H1 (cell line): ENCODE measurements around the gene SARS2. TPM values are rescaled to one million over a fixed set of nuclear protein-coding genes. Genes with fewer than 3 reads are reported as not detected.

ENCODE experiments used
- CTCF ChIA-PET: fragments of 300-600 bp; sonication (Branson Sonifier 250); formaldehyde crosslinking; loops from one replicate; lab custom pipeline; 2021; ENCODE audit not compliant: partially characterized antibody; lab: Charles Lee
- POLR2A ChIA-PET: fragments of 300-600 bp; sonication (Branson Sonifier 250); formaldehyde crosslinking; loops from one replicate; lab custom pipeline; 2021; ENCODE audit warnings: inconsistent platforms; ENCODE audit not compliant: partially characterized antibody; lab: Charles Lee
- DNase-seq, 2 experiments: peaks; one replicate each; pipeline versions ENCODE4 v3.0.0 to v3.0.0-alpha.2; 2010 to 2022; ENCODE audit warnings: low spot score in 2 of 2, low read depth in 1 of 2, mixed read lengths in 1 of 2
- FAIRE-seq: peaks from 2 replicates; lab custom pipeline; 2011; peaks lifted over from hg19 to GRCh38; lab: Jason Lieb, UNC
- H2AFZ ChIP-seq: 2 replicates; pipeline ENCODE4 v1.8.1; 2012; ENCODE audit warnings: low read length, inconsistent platforms
- H2AK5ac ChIP-seq: 2 replicates; pipeline ENCODE4 v1.6.1; 2013; ENCODE audit warnings: low read depth, low read length
- H2BK120ac ChIP-seq: replicated peaks from 2 replicates; pipeline ENCODE3; 2013; ENCODE audit warnings: low read depth, low read length, inconsistent platforms
- H2BK12ac ChIP-seq: 2 replicates; pipeline ENCODE4 v1.6.1; 2013; ENCODE audit warnings: low read depth, low read length
- H2BK15ac ChIP-seq: 2 replicates; pipeline ENCODE4 v1.6.1; 2013; ENCODE audit warnings: low read length
- H2BK20ac ChIP-seq: 2 replicates; pipeline ENCODE4 v1.6.1; 2013; ENCODE audit warnings: low read length
- H2BK5ac ChIP-seq: 2 replicates; pipeline ENCODE4 v1.6.1; 2013; ENCODE audit warnings: low read depth, low read length
- H3K14ac ChIP-seq: 2 replicates; pipeline ENCODE4 v1.6.1; 2013; ENCODE audit warnings: inconsistent platforms; ENCODE audit not compliant: insufficient read length
- H3K18ac ChIP-seq: 2 replicates; pipeline ENCODE4 v1.6.1; 2013; ENCODE audit warnings: low read length; ENCODE audit errors: extremely low read depth
- H3K23ac ChIP-seq: 2 replicates; pipeline ENCODE4 v1.6.1; 2013; ENCODE audit warnings: inconsistent platforms; ENCODE audit not compliant: insufficient read length
- H3K23me2 ChIP-seq: 2 replicates; pipeline ENCODE4 v1.6.1; 2013; ENCODE audit warnings: low read depth, low read length
- H3K27ac ChIP-seq: 2 replicates; pipeline ENCODE4 v1.6.1; 2011; ENCODE audit warnings: low read depth, low read length, inconsistent platforms
- H3K27me3 ChIP-seq, 4 experiments: replicated peaks in 1 of 4; 1 replicate in 1 of 4; 2 replicates in 3 of 4; pipeline versions ENCODE4 v1.6.1 to v1.8.1; 2011 to 2013; ENCODE audit warnings: low read length in 3 of 4, mild to moderate bottlenecking in 3 of 4, inconsistent platforms in 2 of 4, mixed read lengths in 2 of 4, moderate library complexity in 1 of 4; ENCODE audit not compliant: control insufficient read depth in 3 of 4, insufficient read depth in 3 of 4; ENCODE audit errors: extremely low read depth in 1 of 4
- H3K36me3 ChIP-seq, 4 experiments: 2 replicates each; pipeline versions ENCODE4 v1.6.1 to v1.8.1; 2011 to 2013; ENCODE audit warnings: mild to moderate bottlenecking in 4 of 4, low read length in 3 of 4, moderate library complexity in 2 of 4, control low read depth in 1 of 4, inconsistent platforms in 1 of 4; ENCODE audit not compliant: insufficient read depth in 4 of 4, control insufficient read depth in 2 of 4
- H3K4ac ChIP-seq: replicated peaks from 2 replicates; pipeline ENCODE3; 2013; ENCODE audit warnings: low read length, low read depth, mixed read lengths, inconsistent platforms; ENCODE audit not compliant: insufficient read length
- H3K4me1 ChIP-seq, 4 experiments: replicated peaks in 1 of 4; 1 replicate in 1 of 4; 2 replicates in 3 of 4; pipeline versions ENCODE4 v1.6.1 to v1.8.1; 2011 to 2013; ENCODE audit warnings: low read length in 3 of 4, inconsistent platforms in 2 of 4, mixed read lengths in 1 of 4; ENCODE audit not compliant: insufficient read depth in 4 of 4, control insufficient read depth in 3 of 4
- H3K4me2 ChIP-seq, 2 experiments: 2 replicates each; pipeline versions ENCODE4 v1.6.1 to v1.8.1; 2011 to 2013; ENCODE audit warnings: low read depth in 2 of 2, low read length in 2 of 2, control low read depth in 1 of 2, inconsistent platforms in 1 of 2, mild to moderate bottlenecking in 1 of 2; ENCODE audit not compliant: insufficient read depth in 1 of 2
- H3K4me3 ChIP-seq, 4 experiments: fragments of 200-600, 300-600 bp in 1 of 4; sonication (generic), shearing (Covaris generic), sonication (Bioruptor Twin) in 1 of 4; 2 replicates each; pipeline versions ENCODE4 v1.5.1 to v1.8.1; 2011 to 2016; ENCODE audit warnings: low read length in 4 of 4, low read depth in 3 of 4, control low read depth in 2 of 4, inconsistent platforms in 2 of 4, mild to moderate bottlenecking in 2 of 4, mixed read lengths in 1 of 4, moderate library complexity in 1 of 4; ENCODE audit not compliant: insufficient read depth in 2 of 4; ENCODE audit errors: extremely low read depth in 1 of 4
- H3K56ac ChIP-seq: replicated peaks from 2 replicates; pipeline ENCODE3; 2013; ENCODE audit warnings: low read depth, mild to moderate bottlenecking, mixed read lengths, low read length, inconsistent platforms; ENCODE audit not compliant: insufficient read length
- H3K79me1 ChIP-seq: 2 replicates; pipeline ENCODE4 v1.6.1; 2013; ENCODE audit warnings: low read depth, low read length, control low read depth
- H3K79me2 ChIP-seq, 2 experiments: 2 replicates each; pipeline versions ENCODE4 v1.6.1 to v1.8.1; 2012 to 2013; ENCODE audit warnings: low read length in 2 of 2, mild to moderate bottlenecking in 2 of 2, inconsistent platforms in 1 of 2; ENCODE audit not compliant: insufficient read depth in 2 of 2, control insufficient read depth in 1 of 2
- H3K9ac ChIP-seq, 4 experiments: replicated peaks in 1 of 4; 1 replicate in 1 of 4; 2 replicates in 3 of 4; pipeline versions ENCODE4 v1.6.1 to v1.8.1; 2011 to 2013; ENCODE audit warnings: low read depth in 3 of 4, low read length in 3 of 4, control low read depth in 2 of 4, mild to moderate bottlenecking in 2 of 4, moderate library complexity in 2 of 4, inconsistent platforms in 1 of 4; ENCODE audit errors: extremely low read depth in 1 of 4
- H3K9me3 ChIP-seq, 2 experiments: 2 replicates each; pipeline versions ENCODE4 v1.6.1 to v1.8.1; 2012 to 2013; ENCODE audit warnings: mild to moderate bottlenecking in 2 of 2, moderate library complexity in 2 of 2, control low read depth in 1 of 2, inconsistent platforms in 1 of 2, low read depth in 1 of 2, low read length in 1 of 2, mixed read lengths in 1 of 2; ENCODE audit not compliant: insufficient read depth in 2 of 2
- H4K20me1 ChIP-seq, 2 experiments: replicated peaks in 1 of 2; 2 replicates each; pipeline versions ENCODE3 to v1.8.1; 2011 to 2013; ENCODE audit warnings: inconsistent platforms in 2 of 2, low read length in 2 of 2, mild to moderate bottlenecking in 1 of 2; ENCODE audit not compliant: insufficient read depth in 2 of 2, control insufficient read depth in 1 of 2
- H4K5ac ChIP-seq: 2 replicates; pipeline ENCODE4 v1.6.1; 2013; ENCODE audit warnings: low read length, low read depth, mixed read lengths, inconsistent platforms; ENCODE audit not compliant: insufficient read length
- H4K8ac ChIP-seq: 2 replicates; pipeline ENCODE4 v1.8.0; 2013; ENCODE audit warnings: mild to moderate bottlenecking, moderate library complexity, low read length, inconsistent platforms; ENCODE audit not compliant: insufficient read depth; ENCODE audit errors: extremely low read depth
- H4K91ac ChIP-seq: replicated peaks from 2 replicates; pipeline ENCODE3; 2013; ENCODE audit warnings: low read length, mixed read lengths, inconsistent platforms; ENCODE audit not compliant: insufficient read length
- WGBS, 2 experiments: shearing (Covaris generic) in 1 of 2; methylation state at CpG; one replicate each; pipeline versions ENCODE4 v1.1.6 to v1.1.7; 2013 to 2015; ENCODE audit warnings: low lambda C conversion rate in 2 of 2, mixed read lengths in 2 of 2, inconsistent platforms in 1 of 2, low coverage in 1 of 2, missing lambda C conversion rate in 1 of 2; ENCODE audit not compliant: insufficient replicate concordance in 2 of 2, insufficient coverage in 1 of 2, insufficient read length in 1 of 2; ENCODE audit errors: extremely low coverage in 1 of 2, missing lambda C conversion rate in 1 of 2; 5-methylcytosine and 5-hydroxymethylcytosine counted together
- polyA plus RNA-seq, 7 experiments: library from polyadenylated mRNA; depleted of rRNA in 3 of 7; stranded (reverse) in 5 of 7; unstranded in 2 of 7; fragments of >200 nt in 5 of 7; fragments of 200-250 nt in 2 of 7; gene quantifications; 1 replicate in 5 of 7; 2 replicates in 1 of 7; 4 replicates in 1 of 7; pipeline versions ENCODE4 v1.2.1 to v1.2.3, GENCODE V29; 2011 to 2013; ENCODE audit warnings: missing spikeins in 2 of 7, mixed read lengths in 2 of 7
- total RNA-seq: library from RNA; stranded (reverse); fragmentation: NEBNext Ultra II Directional; extraction: Animal tissue kit (Norgen Biotek cat#: 25700); gene quantifications from 2 replicates; pipeline ENCODE4 v1.2.1, GENCODE V29; 2021

Gene SARS2
- total and polyA plus RNA-seq, 2 of the 8 experiments (the other 6 are each of a cell fraction or from before 2014, with no cell fraction given) = 68.0 to 102 TPM

DNA sequence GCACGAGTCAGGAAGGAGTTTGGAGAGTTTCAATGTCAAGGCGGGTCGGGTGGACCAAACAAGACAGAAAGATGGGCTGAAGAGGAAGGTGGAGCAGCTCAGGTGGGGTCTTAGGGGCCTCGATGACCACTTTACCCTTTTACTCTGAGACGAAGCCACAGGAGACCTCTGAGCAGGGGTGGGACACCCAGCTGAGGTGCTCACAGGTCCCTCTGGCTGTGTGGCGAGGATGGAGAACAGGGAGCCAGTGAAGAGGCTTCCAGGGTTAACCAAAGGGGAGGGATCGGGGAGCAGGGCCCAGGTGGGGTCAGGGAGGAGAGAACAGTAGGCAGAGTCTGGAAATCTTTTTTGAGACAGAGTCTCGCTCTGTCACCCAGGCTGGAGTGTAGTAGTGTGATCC lies 16.6 kb downstream of the SARS2 start:
- ChIA-PET POLR2A (interaction anchor here (0.6 to 6.7 kb wide), 8 partner anchors 8 to 279 kb away, joined by 3 to 36 read pairs (median 5); partner anchors contain the start of genes MRPS12, NFKBIB and SARS2), CTCF (interaction anchor here (0.5 to 3.6 kb wide), 3 partner anchors 12 to 527 kb away, joined by 3 to 16 read pairs (median 3); partner anchors contain the start of genes MRPS12 and SARS2)
- Histone ChIP-seq H3K27ac (no peak overlapping the region), H4K8ac (no peak overlapping the region), H3K56ac (no peak overlapping the region), H2BK12ac (no peak overlapping the region), H3K79me2 (no peaks in the 10 kb centered on the region), H3K23ac (no peak overlapping the region), H3K9ac (no peak overlapping the region), H2BK5ac (no peak overlapping the region), H3K9me3 (no peaks in the 10 kb centered on the region), H3K4me3 (no peak overlapping the region), H4K91ac (no peak overlapping the region), H2AK5ac (no peak overlapping the region), H4K5ac (no peak overlapping the region), H3K36me3 (peaks cover 0 to 6% (median under 1%) of the 10 kb centered on the region in 4 experiments; a peak in 3 of 8 replicates), H3K27me3 (no peaks in the 10 kb centered on the region; a peak in 1 of 7 replicates), H3K23me2 (no peaks in the 10 kb centered on the region; the same call in 1 of the 2 replicates), H2BK120ac (no peak overlapping the region), H3K4ac (no peak overlapping the region), H3K4me2 (no peak overlapping the region), H3K79me1 (no peaks in the 10 kb centered on the region), H3K4me1 (peaks cover 0 to 4% (median under 1%) of the 10 kb centered on the region in 4 experiments; a peak in 3 of 7 replicates), H3K14ac (no peak overlapping the region), H2AFZ (no peak overlapping the region), H2BK15ac (no peak overlapping the region), H3K18ac (no peak overlapping the region), H2BK20ac (no peak overlapping the region), H4K20me1 (peaks cover 0 to 5% of the 10 kb centered on the region in 2 experiments)
- FAIRE-seq (no peak), DNase-seq (no peak)
- 81% methylated on average over 7 of the region's 8 CpGs; no CpG with 5 or more reads in 1 of the 2 experiments for WGBS, 2 experiments
